ENCODE measurements around the gene MCF2L. TPM values are rescaled to one million over a fixed set of nuclear protein-coding genes. Genes with fewer than 3 reads are reported as not detected.

Gene MCF2L
- polyA plus RNA-seq, 2 of the 4 experiments (the other 2 are of a cell fraction): 0.36 to 0.92 TPM

- no peak overlapping the region for H3K4me3 ChIP-seq
- WGBS (ENCODE audit: missing lambda C conversion rate): 73% methylated on average over 7 of the region's 7 CpGs
- ChIA-PET CTCF (interaction anchor here (1.6 kb wide), 1 partner anchor 12 kb away, joined by 3 read pairs; no protein-coding TSS in a partner anchor), POLR2A (no interaction called here)
- TF ChIP-seq SREBF2 (IDR thresholded peaks at IDR 0.05): no peak
- TF ChIP-seq REST (IDR thresholded peaks at IDR 0.05): no peak
- no peak for TF ChIP-seq ELK1 (IDR thresholded peaks at IDR 0.05; ENCODE audit: low read depth, low read length)
- no peak for TF ChIP-seq CBX8 (IDR thresholded peaks at IDR 0.05)
- TF ChIP-seq KDM1A (IDR thresholded peaks at IDR 0.05; ENCODE audit: low read depth): no peak
- TF ChIP-seq ZC3H11A (IDR thresholded peaks at IDR 0.05): no peak
- no peak for TF ChIP-seq KDM5A (IDR thresholded peaks at IDR 0.05)
- TF ChIP-seq SMC3 (IDR thresholded peaks at IDR 0.05): no peak
- TF ChIP-seq CEBPB (IDR thresholded peaks at IDR 0.05): no peak
- no peak for TF ChIP-seq TP53 (CRISPR knock-in tag; IDR thresholded peaks at IDR 0.05)
- no peak for TF ChIP-seq EHMT2 (IDR thresholded peaks at IDR 0.05; ENCODE audit: low read depth)
- no peak for TF ChIP-seq ZFP36 (IDR thresholded peaks at IDR 0.05; ENCODE audit: borderline replicate concordance, partially characterized antibody)
- TF ChIP-seq HEYL (CRISPR knock-in tag; IDR thresholded peaks at IDR 0.05): no peak
- TF ChIP-seq HOXA7 (CRISPR knock-in tag; IDR thresholded peaks at IDR 0.05): no peak
- TF ChIP-seq RCOR1 (IDR thresholded peaks at IDR 0.05; ENCODE audit: low read depth, low read length): no peak
- TF ChIP-seq, protein P1, sequence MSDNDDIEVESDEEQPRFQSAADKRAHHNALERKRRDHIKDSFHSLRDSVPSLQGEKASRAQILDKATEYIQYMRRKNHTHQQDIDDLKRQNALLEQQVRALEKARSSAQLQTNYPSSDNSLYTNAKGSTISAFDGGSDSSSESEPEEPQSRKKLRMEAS (IDR thresholded peaks at IDR 0.05): no peak
- no peak for TF ChIP-seq FOSL2 (IDR thresholded peaks at IDR 0.05)
- no peak for TF ChIP-seq FOSL2 (CRISPR knock-in tag; IDR thresholded peaks at IDR 0.05)
- ATAC-seq (no peak), FAIRE-seq (no peak), DNase-seq (ENCODE audit: low read depth in 1 of 2, low spot score in 1 of 2) (no peak)
- H3K27ac ChIP-seq: no peak overlapping the region
- no peak overlapping the region for H3K4me2 ChIP-seq
- no peaks in the 10 kb centered on the region for H3K4me1 ChIP-seq
- no peaks in the 10 kb centered on the region for H3K9me3 ChIP-seq
Measured at GRCh38 chr13:113119822-113120189, 150.8 kb downstream of the MCF2L start.

DNA sequence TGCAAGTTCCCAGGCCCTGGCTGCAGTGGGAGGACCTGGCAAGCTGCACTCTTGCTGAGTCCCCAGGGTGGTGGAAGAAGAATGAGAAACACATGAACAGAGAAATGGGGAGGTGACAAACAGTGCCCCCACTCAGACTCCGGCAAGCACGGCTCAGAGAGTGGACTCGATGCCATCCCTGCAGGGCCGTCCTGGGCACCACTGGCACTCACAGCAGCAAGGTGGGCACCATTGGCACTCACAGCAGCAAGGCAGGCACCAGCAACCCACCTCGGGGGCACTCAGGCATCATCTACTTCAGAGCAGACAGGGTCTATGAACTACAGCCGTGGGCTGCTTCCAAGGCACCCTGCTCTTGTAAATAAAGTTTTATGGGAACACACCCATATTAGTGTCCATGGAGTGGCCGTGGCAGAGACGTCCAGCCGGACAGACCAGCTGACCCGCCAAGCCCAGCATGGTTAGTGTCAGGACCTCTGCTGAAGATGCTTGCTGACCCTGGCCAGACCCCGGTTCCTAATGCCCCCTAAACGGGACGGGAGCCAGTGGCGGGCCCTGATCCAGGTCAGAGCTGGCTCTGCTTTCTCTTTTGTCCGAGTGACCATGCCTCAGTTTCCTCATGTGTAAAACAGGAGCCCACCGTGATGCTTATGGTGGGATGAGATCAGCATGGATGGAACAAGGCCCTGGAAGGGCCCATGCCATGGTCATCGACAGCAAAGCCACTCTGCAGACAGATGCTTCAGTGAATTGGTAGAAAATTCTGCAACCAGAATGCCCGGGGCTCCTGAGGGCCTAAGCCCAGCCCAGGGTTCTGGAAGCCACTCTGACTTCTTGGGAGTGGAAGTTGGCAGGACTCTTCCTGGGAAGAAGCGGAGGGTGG lies 151.5 kb downstream of the MCF2L start:
- DNase-seq (ENCODE audit: low read depth in 1 of 2, low spot score in 1 of 2) (no peak), FAIRE-seq (no peak), ATAC-seq (no peak)
- 56% methylated on average over 3 of the region's 19 CpGs for WGBS (ENCODE audit: missing lambda C conversion rate)
- Histone ChIP-seq H3K4me1 (no peaks in the 10 kb centered on the region), H3K4me3 (no peak overlapping the region), H3K4me2 (no peak overlapping the region), H3K27ac (no peak overlapping the region), H3K9me3 (no peaks in the 10 kb centered on the region)
- ChIA-PET POLR2A (no interaction called here), CTCF (no interaction called here)
- TF ChIP-seq HOXB13 (CRISPR knock-in tag; IDR thresholded peaks at IDR 0.05; ENCODE audit: low read depth): no peak
- TF ChIP-seq PHF8 (IDR thresholded peaks at IDR 0.05; ENCODE audit: borderline replicate concordance, low read depth): no peak
- no peak for TF ChIP-seq ZNF302 (CRISPR knock-in tag; IDR thresholded peaks at IDR 0.05)
- TF ChIP-seq FOSL2 (IDR thresholded peaks at IDR 0.05): no peak
- TF ChIP-seq FOSL2 (CRISPR knock-in tag; IDR thresholded peaks at IDR 0.05): no peak
- TF ChIP-seq HOXA7 (CRISPR knock-in tag; IDR thresholded peaks at IDR 0.05): no peak
- TF ChIP-seq RARB (CRISPR knock-in tag; IDR thresholded peaks at IDR 0.05): no peak

Data from A549 (cell line).